Ectodermal cell (in vitro differentiated cells): ENCODE results near the gene GRK3.
"Not testable (repeated sequence)": the region's sequence is repeated elsewhere in the genome, so short reads cannot be mapped to it uniquely, and the experiment has no call there.

Experiments
- H3K27ac ChIP-seq: 2 replicates; pipeline ENCODE4 v1.7.0; 2013; ENCODE audit warnings: mild to moderate bottlenecking, low read depth, low read length; ENCODE audit not compliant: insufficient read depth, poor library complexity, severe bottlenecking
- H3K27me3 ChIP-seq: 2 replicates; pipeline ENCODE4 v1.7.0; 2013; ENCODE audit warnings: mild to moderate bottlenecking, low read length; ENCODE audit not compliant: insufficient read depth, control insufficient read depth, poor library complexity, severe bottlenecking
- H3K36me3 ChIP-seq: one replicate; pipeline ENCODE4 v1.7.0; 2013; ENCODE audit warnings: low read length; ENCODE audit not compliant: control insufficient read depth, insufficient read depth
- H3K4me1 ChIP-seq: one replicate; pipeline ENCODE4 v1.7.0; 2013; ENCODE audit warnings: low read length; ENCODE audit not compliant: control insufficient read depth, insufficient read depth
- H3K4me3 ChIP-seq: 2 replicates; pipeline ENCODE4 v1.7.0; 2013; ENCODE audit warnings: low read depth, low read length, control low read depth; ENCODE audit not compliant: insufficient read depth
- H3K9me3 ChIP-seq: 2 replicates; pipeline ENCODE4 v1.7.0; 2013; ENCODE audit warnings: mild to moderate bottlenecking, low read length, moderate library complexity; ENCODE audit not compliant: control insufficient read depth
- WGBS, 2 experiments: methylation state at CpG; one replicate each; pipeline ENCODE4 v1.1.7; 2013; ENCODE audit warnings: missing lambda C conversion rate in 2 of 2; 5-methylcytosine and 5-hydroxymethylcytosine counted together

Gene GRK3

DNA sequence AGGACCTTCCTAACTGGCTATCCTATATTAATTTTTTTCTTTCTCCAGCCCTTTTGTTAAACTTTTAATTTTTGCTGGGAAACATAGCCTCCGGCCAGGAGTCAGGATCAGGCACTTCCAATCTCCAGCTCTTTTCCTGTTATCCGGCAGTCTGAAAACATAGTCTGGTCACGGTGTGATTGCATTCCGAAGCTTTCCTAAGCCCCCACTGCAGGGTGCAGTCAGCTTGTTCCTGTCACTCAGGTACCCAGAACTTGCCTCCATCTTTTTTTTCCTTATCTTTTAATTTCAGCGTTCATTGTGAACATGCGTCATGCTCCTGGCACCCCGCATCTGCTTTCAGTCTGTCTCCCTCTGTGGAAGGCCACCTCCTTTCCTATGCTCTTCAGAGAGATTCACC lies 59.4 kb downstream of the GRK3 start:
- H3K4me1 ChIP-seq = peaks cover 19% of the 10 kb centered on the region
- H3K4me3 ChIP-seq = no peak overlapping the region
- H3K36me3 ChIP-seq = no peaks in the 10 kb centered on the region
- 90 to 94% methylated on average over 7 of the region's 7 CpGs for WGBS, 2 experiments
- H3K27ac ChIP-seq = no peak overlapping the region
- H3K9me3 ChIP-seq = no peaks in the 10 kb centered on the region
- no peaks in the 10 kb centered on the region for H3K27me3 ChIP-seq

DNA sequence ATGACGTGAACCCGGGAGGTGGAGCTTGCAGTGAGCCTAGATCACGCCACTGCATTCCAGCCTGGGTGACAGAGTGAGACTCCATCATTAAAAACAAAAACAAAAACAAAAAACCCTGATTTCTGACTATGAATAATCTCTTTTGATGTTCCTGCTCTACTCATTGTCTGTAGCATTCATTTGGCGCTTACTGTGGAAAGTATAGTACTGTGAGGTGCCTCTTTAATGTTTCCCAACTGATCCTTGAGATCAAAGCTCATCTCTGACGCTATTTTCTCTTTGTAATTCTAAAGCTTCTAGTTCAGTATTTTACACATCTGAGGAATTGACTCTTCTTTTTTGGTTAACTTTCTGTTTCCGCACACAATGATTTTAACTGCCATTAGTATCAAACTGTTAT lies 60.0 kb downstream of the GRK3 start:
- H3K27ac ChIP-seq = no peak overlapping the region
- H3K27me3 ChIP-seq = no peaks in the 10 kb centered on the region
- WGBS, 2 experiments = 88 to 97% methylated on average over 5 of the region's 6 CpGs
- H3K4me3 ChIP-seq = no peak overlapping the region
- peaks cover 19% of the 10 kb centered on the region for H3K4me1 ChIP-seq
- H3K9me3 ChIP-seq = no peaks in the 10 kb centered on the region
- H3K36me3 ChIP-seq = no peaks in the 10 kb centered on the region

DNA sequence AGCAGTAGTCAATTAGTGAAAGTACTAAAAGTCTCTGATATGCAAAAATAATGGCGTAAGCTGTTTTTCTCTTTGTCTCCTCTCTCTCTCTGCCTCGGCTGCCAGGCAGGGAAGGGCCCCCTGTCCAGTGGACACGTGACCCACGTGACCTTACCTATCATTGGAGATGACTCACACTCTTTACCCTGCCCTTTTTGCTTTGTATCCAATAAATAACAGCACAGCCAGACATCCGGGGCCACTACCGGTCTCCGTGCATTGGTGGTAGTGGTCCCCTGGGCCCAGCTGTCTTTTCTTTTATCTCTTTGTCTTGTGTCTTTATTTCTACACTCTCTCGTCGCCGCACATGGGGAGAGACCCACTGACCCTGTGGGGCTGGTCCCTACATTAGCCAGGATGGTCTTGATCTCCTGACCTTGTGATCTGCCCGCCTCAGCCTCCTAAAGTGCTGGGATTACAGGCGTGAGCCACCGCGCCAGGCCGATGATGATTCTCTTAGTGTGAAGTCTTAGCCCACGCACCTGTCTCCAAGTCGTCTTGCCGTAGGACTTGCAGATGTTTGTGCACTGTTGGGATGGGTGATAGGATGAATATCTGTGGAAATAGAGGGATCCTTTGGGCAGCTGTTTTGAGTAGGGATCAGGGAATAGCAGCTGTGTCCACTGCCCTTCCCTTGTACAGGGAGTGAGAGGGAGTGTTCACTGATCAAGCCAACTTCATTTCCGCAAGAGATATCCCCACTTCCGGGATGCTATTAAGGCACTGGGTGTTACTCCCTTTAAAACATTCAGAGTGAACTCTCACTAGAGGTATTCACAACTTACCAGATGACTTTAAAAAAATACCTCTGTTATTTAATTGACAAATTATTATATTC lies 61.5 kb downstream of the GRK3 start:
- not testable (repeated sequence) for H3K9me3 ChIP-seq, H3K27me3 ChIP-seq, H3K4me3 ChIP-seq, H3K36me3 ChIP-seq, H3K27ac ChIP-seq
- WGBS, 2 experiments = 79 to 82% methylated on average over 20 of the region's 20 CpGs
- peaks cover 13% of the 10 kb centered on the region for H3K4me1 ChIP-seq

DNA sequence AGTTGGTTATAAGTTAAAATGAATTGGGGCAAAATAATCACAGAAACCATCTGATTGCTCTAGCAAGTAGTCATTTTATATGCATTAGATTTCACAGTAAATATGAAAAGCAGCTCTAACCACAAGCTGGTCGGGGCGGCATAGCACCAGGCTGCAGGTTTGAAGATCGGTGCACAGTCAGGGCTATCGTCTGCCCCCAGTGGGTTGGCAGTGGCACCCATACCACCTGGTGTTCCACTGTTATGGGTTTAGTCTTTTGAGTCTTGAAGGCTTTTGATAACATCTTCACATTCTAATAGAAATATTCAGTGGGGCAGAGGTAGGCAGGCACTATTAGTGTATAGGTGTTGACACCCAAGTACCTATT lies 62.1 kb downstream of the GRK3 start:
- H3K27ac ChIP-seq = no peak overlapping the region
- 88 to 99% methylated on average over 4 of the region's 4 CpGs for WGBS, 2 experiments
- no peaks in the 10 kb centered on the region for H3K9me3 ChIP-seq
- no peaks in the 10 kb centered on the region for H3K27me3 ChIP-seq
- no peaks in the 10 kb centered on the region for H3K36me3 ChIP-seq
- peaks cover 8% of the 10 kb centered on the region for H3K4me1 ChIP-seq
- no peak overlapping the region for H3K4me3 ChIP-seq

DNA sequence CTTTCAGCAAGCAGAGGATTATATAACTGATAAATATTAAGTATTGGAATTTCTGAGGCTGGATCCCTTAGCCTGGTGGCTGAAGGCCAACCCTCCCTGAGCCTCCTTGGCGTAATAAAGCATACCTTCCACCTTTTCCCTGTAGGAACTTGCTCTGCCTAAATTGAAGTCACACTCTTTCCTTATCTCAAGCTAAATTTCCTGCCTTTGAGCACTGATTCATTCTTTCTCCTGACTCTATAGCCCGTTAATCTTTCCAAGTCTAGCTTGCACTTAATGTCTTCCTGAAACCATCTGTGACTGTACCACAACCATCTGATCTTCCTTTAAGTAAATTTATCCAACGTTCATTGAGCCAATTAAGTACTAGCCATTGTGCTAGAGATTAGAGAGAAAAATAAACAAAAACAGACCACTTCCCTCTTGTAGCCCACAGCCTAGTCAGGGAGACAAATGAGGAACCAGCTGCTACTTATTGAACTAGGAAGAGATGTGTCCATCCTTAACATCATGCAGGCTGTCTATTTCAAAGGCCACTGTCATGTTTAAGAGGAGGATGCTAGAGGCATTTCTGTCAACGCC lies 62.9 kb downstream of the GRK3 start:
- Histone ChIP-seq H3K4me3 (no peak overlapping the region), H3K27me3 (no peaks in the 10 kb centered on the region), H3K9me3 (no peaks in the 10 kb centered on the region), H3K27ac (no peak overlapping the region), H3K4me1 (peaks cover under 1% of the 10 kb centered on the region), H3K36me3 (no peaks in the 10 kb centered on the region)
- 78 to 85% methylated on average over 4 of the region's 4 CpGs for WGBS, 2 experiments

DNA sequence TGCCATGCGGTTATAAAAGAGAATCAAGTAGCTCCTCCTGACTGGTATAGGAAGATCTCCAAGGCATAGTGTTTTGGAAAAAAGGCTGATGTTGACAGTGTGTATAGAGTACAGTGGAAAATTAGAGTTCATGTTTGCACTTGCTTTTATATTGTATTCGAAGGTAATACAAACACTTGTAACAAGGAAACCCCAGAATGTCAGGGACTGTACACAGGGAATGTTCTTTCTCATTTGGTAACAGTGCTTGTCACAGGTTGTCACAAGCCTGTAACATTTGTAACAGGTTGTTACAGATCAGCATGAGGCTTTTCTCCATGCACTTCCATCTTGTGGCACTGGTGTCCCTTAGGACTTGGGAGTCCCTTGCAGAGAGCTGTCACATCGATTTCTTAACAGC lies 64.0 kb downstream of the GRK3 start:
- no peak overlapping the region for H3K4me3 ChIP-seq
- H3K36me3 ChIP-seq = no peaks in the 10 kb centered on the region
- 94 to 96% methylated on average over 3 of the region's 3 CpGs for WGBS, 2 experiments
- no peak overlapping the region for H3K27ac ChIP-seq
- no peaks in the 10 kb centered on the region for H3K9me3 ChIP-seq
- H3K4me1 ChIP-seq = no peaks in the 10 kb centered on the region
- no peaks in the 10 kb centered on the region for H3K27me3 ChIP-seq

DNA sequence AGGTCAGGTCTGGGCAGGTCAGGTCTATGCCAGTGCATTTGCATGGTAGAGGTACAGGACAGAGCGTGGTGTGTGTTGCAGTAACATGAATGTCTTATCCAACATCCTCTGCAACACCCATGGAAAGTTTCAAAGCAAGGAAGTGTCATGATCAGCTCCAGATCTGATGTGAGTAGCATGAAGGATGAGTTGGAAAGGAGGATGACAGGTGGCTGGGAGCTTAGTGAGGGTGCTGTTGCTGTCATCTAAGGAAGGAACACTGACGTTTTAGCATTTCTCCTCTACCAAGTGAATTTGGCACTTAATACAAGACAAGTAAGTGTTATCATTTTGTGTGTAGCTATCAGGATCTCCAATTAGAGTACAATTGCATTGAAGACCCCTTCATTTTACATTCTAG lies 65.1 kb downstream of the GRK3 start:
- Histone ChIP-seq H3K36me3 (no peaks in the 10 kb centered on the region), H3K4me1 (no peaks in the 10 kb centered on the region)
- WGBS, 2 experiments = 93 to 94% methylated on average over 2 of the region's 2 CpGs

DNA sequence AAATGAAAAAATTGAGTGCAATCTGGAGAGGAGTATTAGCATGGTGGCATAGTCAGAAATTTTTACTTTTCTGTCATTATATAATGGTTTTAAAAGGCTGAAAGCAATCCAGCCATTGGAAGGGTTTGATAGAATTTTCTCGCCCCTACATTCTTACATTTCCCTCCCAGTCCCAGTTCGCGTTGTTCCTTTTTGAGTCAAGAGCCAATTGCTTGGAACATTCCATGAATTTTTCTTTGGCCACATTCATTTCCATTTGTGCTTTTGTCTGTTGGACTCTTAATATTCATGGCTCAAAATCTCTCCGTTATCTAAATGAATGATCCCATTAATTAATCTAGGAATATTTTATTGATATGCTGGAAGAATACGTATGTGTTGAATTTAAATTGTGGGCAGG lies 66.0 kb downstream of the GRK3 start:
- no peak overlapping the region for H3K4me3 ChIP-seq
- H3K27me3 ChIP-seq = no peaks in the 10 kb centered on the region
- WGBS, 2 experiments = 88 to 94% methylated on average over 3 to 5 of the region's 5 CpGs
- H3K36me3 ChIP-seq = no peaks in the 10 kb centered on the region
- H3K27ac ChIP-seq = no peak overlapping the region
- no peaks in the 10 kb centered on the region for H3K9me3 ChIP-seq
- no peaks in the 10 kb centered on the region for H3K4me1 ChIP-seq

More for the DNA sequence above, 65.1 kb downstream of the GRK3 start:
- Histone ChIP-seq H3K4me3 (no peak overlapping the region), H3K27me3 (no peaks in the 10 kb centered on the region), H3K9me3 (no peaks in the 10 kb centered on the region), H3K27ac (no peak overlapping the region)

DNA sequence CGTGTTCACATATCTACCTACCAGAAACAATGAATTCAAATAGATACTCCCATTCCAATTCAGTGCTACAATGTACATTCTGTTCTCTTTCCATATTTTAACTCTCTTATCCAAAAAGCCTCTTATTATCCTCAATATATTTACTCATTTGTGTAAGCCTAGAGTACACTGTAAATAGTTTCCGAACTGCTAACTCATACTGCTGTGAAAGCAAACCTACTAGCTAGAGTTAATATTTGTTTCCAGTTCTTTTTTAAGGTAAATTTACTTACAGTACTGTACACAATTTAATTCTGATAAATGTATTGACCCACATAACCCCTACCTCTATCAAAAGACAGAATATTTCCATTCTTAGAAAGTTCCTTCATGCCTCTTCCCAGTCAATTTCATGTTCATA lies 71.8 kb downstream of the GRK3 start:
- Histone ChIP-seq H3K27me3 (no peaks in the 10 kb centered on the region), H3K36me3 (no peaks in the 10 kb centered on the region), H3K9me3 (no peaks in the 10 kb centered on the region), H3K4me1 (no peaks in the 10 kb centered on the region), H3K27ac (no peak overlapping the region), H3K4me3 (no peak overlapping the region)
- 88 to 90% methylated on average over 2 of the region's 2 CpGs for WGBS, 2 experiments

DNA sequence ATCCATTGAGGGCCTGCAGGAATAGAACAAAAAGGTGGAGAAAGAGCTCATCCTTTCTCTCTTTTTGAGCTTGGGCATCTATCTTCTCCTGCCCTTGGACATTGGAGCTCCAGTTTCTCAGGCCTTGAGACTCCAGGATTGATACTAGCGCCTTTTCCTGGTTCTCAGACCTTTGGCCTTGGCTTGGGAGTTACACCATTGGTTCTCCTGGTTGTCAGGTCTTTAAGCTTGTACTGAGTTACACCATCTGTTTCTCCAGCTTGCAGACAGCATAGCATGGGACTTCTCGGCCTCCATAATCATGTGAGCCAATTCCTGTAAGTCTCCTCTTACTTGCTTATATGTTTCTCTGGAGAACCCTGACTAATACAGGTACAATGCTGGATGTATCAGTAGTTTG lies 72.6 kb downstream of the GRK3 start:
- Histone ChIP-seq H3K4me1 (no peaks in the 10 kb centered on the region), H3K9me3 (no peaks in the 10 kb centered on the region), H3K27ac (no peak overlapping the region), H3K36me3 (no peaks in the 10 kb centered on the region), H3K27me3 (no peaks in the 10 kb centered on the region), H3K4me3 (no peak overlapping the region)
- 88 to 95% methylated on average over 2 of the region's 2 CpGs for WGBS, 2 experiments
